ENCODE measurements around the gene ENTHD1.

DNA sequence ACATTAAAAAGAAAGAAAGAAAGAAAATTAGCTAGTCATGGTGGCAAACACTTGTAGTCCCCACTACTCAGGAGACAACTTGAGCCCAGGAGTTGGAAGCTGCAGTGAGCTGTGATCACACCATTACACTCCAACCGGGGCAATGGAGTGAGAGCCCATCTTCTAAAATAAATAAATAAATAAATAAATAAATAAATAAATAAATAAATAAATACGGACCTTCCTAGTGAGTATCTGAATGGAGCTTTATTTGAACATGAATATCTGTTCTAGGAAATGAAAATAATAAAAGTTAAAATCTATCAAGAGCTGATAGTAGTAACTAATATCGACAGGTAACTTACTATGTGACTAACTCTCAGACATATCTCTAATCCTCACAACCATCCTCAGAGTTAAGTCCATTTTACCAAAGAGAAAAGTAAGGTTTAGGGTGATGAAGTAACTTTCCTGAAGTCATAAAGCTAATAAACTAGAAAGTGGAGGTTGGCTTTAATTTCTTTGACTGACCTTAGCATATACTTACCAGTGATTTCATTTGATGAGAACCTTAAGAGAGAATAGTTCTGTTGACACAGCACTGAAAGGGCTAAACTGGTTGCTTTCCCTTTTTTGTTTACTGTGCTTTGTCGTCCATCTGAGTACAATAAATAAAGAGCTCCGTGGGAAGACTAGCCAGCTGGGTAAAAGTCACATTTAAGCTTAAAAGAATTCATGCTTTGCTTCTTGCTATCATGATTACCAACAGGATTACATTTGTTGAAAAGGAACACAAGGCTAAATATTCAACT, 22.4 kb downstream of the ENTHD1 start:
- no peak for TF ChIP-seq EZH2phosphoT487 (IDR thresholded peaks at IDR 0.05; ENCODE audit: borderline replicate concordance, low read length)
- TF ChIP-seq, protein P1, sequence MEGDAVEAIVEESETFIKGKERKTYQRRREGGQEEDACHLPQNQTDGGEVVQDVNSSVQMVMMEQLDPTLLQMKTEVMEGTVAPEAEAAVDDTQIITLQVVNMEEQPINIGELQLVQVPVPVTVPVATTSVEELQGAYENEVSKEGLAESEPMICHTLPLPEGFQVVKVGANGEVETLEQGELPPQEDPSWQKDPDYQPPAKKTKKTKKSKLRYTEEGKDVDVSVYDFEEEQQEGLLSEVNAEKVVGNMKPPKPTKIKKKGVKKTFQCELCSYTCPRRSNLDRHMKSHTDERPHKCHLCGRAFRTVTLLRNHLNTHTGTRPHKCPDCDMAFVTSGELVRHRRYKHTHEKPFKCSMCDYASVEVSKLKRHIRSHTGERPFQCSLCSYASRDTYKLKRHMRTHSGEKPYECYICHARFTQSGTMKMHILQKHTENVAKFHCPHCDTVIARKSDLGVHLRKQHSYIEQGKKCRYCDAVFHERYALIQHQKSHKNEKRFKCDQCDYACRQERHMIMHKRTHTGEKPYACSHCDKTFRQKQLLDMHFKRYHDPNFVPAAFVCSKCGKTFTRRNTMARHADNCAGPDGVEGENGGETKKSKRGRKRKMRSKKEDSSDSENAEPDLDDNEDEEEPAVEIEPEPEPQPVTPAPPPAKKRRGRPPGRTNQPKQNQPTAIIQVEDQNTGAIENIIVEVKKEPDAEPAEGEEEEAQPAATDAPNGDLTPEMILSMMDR (IDR thresholded peaks at IDR 0.05; ENCODE audit: low read depth, low read length, poor library complexity, severe bottlenecking) = no peak

All from DOHH2 (cell line).